ENCODE data around the gene CATSPERD. TPM values are rescaled to one million over a fixed set of nuclear protein-coding genes. Genes with fewer than 3 reads are reported as not detected.

CATSPERD gene
- not detected for total RNA-seq

GRCh38 chr19:5719961-5720790 lies at the start of gene CATSPERD, which contains the start of gene LONP1:
TSS of gene CATSPERD (plus strand) at chr19:5720637. CDS start at chr19:5720738, 101 bp downstream.
TSS of gene LONP1 (minus strand) at chr19:5720146. CDS start at chr19:5720132, 14 bp downstream.
- H3K4me3 Mint-ChIP-seq: peak within 1 kb of the TSS; percentile 95
- H3K36me3 Mint-ChIP-seq (ENCODE audit: low read depth): peaks cover 29% of the 10 kb centered on the region
- H3K9me3 Mint-ChIP-seq (ENCODE audit: insufficient read depth): no peaks in the 10 kb centered on the region
- peaks cover 29% of the 10 kb centered on the region for H3K4me1 Mint-ChIP-seq (ENCODE audit: low read depth)
- peak within 1 kb of the TSS; percentile 96 for H3K27ac Mint-ChIP-seq
- CTCF ChIA-PET: interaction anchor here (1.1 to 8.7 kb wide), 5 partner anchors 32 to 265 kb away, joined by 4 to 113 read pairs (median 6); partner anchors contain the start of gene RPL36
- ATAC-seq (peak; percentile 90), DNase-seq (peak; percentile 99)
- POLR2A ChIA-PET: interaction anchor here (0.6 to 4.4 kb wide), 12 partner anchors 27 to 184 kb away, joined by 3 to 21 read pairs (median 6); partner anchors contain the start of genes DUS3L, NDUFA11, RPL36 and SAFB2
- H3K27me3 Mint-ChIP-seq (ENCODE audit: low read depth): peaks cover 2% of the 10 kb centered on the region

- H3K4me3 Mint-ChIP-seq: no peak overlapping the region
- DNase-seq (no peak), ATAC-seq (no peak)
- no peaks in the 10 kb centered on the region for H3K9me3 Mint-ChIP-seq (ENCODE audit: insufficient read depth)
- ChIA-PET POLR2A (no interaction called here), CTCF (no interaction called here)
- H3K27me3 Mint-ChIP-seq (ENCODE audit: low read depth): no peaks in the 10 kb centered on the region
- peaks cover 3% of the 10 kb centered on the region for H3K4me1 Mint-ChIP-seq (ENCODE audit: low read depth)
- H3K27ac Mint-ChIP-seq: no peak overlapping the region
- H3K36me3 Mint-ChIP-seq (ENCODE audit: low read depth): peaks cover 45% of the 10 kb centered on the region
These were observed 48.8 kb upstream of the CATSPERD start for GRCh38 chr19:5671600-5671999.

- ATAC-seq (no peak), DNase-seq (no peak)
- Mint-ChIP-seq H3K9me3 (ENCODE audit: insufficient read depth) (no peaks in the 10 kb centered on the region), H3K27ac (no peak overlapping the region), H3K4me1 (ENCODE audit: low read depth) (peaks cover 3% of the 10 kb centered on the region), H3K4me3 (no peak overlapping the region), H3K36me3 (ENCODE audit: low read depth) (peaks cover 38% of the 10 kb centered on the region), H3K27me3 (ENCODE audit: low read depth) (no peaks in the 10 kb centered on the region)
- CTCF ChIA-PET: no interaction called here
- POLR2A ChIA-PET: no interaction called here
These were observed 47.6 kb upstream of the CATSPERD start for GRCh38 chr19:5672708-5673459.

GRCh38 chr19:5673752-5674151 lies 46.7 kb upstream of the CATSPERD start:
- Mint-ChIP-seq H3K9me3 (ENCODE audit: insufficient read depth) (no peaks in the 10 kb centered on the region), H3K27ac (no peak overlapping the region), H3K4me3 (no peak overlapping the region), H3K36me3 (ENCODE audit: low read depth) (peaks cover 35% of the 10 kb centered on the region), H3K27me3 (ENCODE audit: low read depth) (no peaks in the 10 kb centered on the region), H3K4me1 (ENCODE audit: low read depth) (peaks cover 3% of the 10 kb centered on the region)
- DNase-seq (no peak), ATAC-seq (no peak)
- ChIA-PET CTCF (no interaction called here), POLR2A (no interaction called here)

GRCh38 chr19:5674714-5675113 lies 45.7 kb upstream of the CATSPERD start:
- CTCF ChIA-PET: no interaction called here

GRCh38 chr19:5676105-5676771 lies 44.2 kb upstream of the CATSPERD start:
- H3K9me3 Mint-ChIP-seq (ENCODE audit: insufficient read depth): no peaks in the 10 kb centered on the region
- DNase-seq: no peak
- POLR2A ChIA-PET: no interaction called here
- ATAC-seq: no peak
- H3K36me3 Mint-ChIP-seq (ENCODE audit: low read depth): peaks cover 19% of the 10 kb centered on the region
- H3K4me1 Mint-ChIP-seq (ENCODE audit: low read depth): peaks cover 17% of the 10 kb centered on the region
- H3K27me3 Mint-ChIP-seq (ENCODE audit: low read depth): no peaks in the 10 kb centered on the region
- no peak overlapping the region for H3K27ac Mint-ChIP-seq
- H3K4me3 Mint-ChIP-seq: no peak overlapping the region
- CTCF ChIA-PET: no interaction called here

More at GRCh38 chr19:5674714-5675113, 45.7 kb upstream of the CATSPERD start:
- peaks cover 9% of the 10 kb centered on the region for H3K4me1 Mint-ChIP-seq (ENCODE audit: low read depth)
- ATAC-seq (no peak), DNase-seq (no peak)
- H3K27me3 Mint-ChIP-seq (ENCODE audit: low read depth): no peaks in the 10 kb centered on the region
- H3K36me3 Mint-ChIP-seq (ENCODE audit: low read depth): peaks cover 25% of the 10 kb centered on the region
- no peak overlapping the region for H3K4me3 Mint-ChIP-seq
- no peak overlapping the region for H3K27ac Mint-ChIP-seq
- POLR2A ChIA-PET: interaction anchor here (0.6 kb wide), 1 partner anchor 120 kb away, joined by 4 read pairs; no protein-coding TSS in a partner anchor
- no peaks in the 10 kb centered on the region for H3K9me3 Mint-ChIP-seq (ENCODE audit: insufficient read depth)

GRCh38 chr19:5676772-5677105 lies 43.7 kb upstream of the CATSPERD start:
- ATAC-seq (no peak), DNase-seq (no peak)
- peaks cover 16% of the 10 kb centered on the region for H3K36me3 Mint-ChIP-seq (ENCODE audit: low read depth)
- ChIA-PET CTCF (no interaction called here), POLR2A (no interaction called here)
- no peaks in the 10 kb centered on the region for H3K9me3 Mint-ChIP-seq (ENCODE audit: insufficient read depth)
- no peak overlapping the region for H3K4me3 Mint-ChIP-seq
- H3K27me3 Mint-ChIP-seq (ENCODE audit: low read depth): peaks cover 4% of the 10 kb centered on the region
- peaks cover 22% of the 10 kb centered on the region for H3K4me1 Mint-ChIP-seq (ENCODE audit: low read depth)
- no peak overlapping the region for H3K27ac Mint-ChIP-seq

- Mint-ChIP-seq H3K4me3 (peak overlapping the region; percentile 31), H3K27ac (no peak overlapping the region), H3K27me3 (ENCODE audit: low read depth) (peaks cover 7% of the 10 kb centered on the region), H3K4me1 (ENCODE audit: low read depth) (peaks cover 24% of the 10 kb centered on the region), H3K9me3 (ENCODE audit: insufficient read depth) (no peaks in the 10 kb centered on the region), H3K36me3 (ENCODE audit: low read depth) (peaks cover 14% of the 10 kb centered on the region)
- DNase-seq (no peak), ATAC-seq (no peak)
- CTCF ChIA-PET: no interaction called here
- POLR2A ChIA-PET: no interaction called here
These were observed 43.3 kb upstream of the CATSPERD start for GRCh38 chr19:5677136-5677535.

- CTCF ChIA-PET: no interaction called here
- H3K36me3 Mint-ChIP-seq (ENCODE audit: low read depth): peaks cover 14% of the 10 kb centered on the region
- H3K27ac Mint-ChIP-seq: no peak overlapping the region
- ATAC-seq (no peak), DNase-seq (no peak)
- no peaks in the 10 kb centered on the region for H3K9me3 Mint-ChIP-seq (ENCODE audit: insufficient read depth)
- H3K27me3 Mint-ChIP-seq (ENCODE audit: low read depth): peaks cover 10% of the 10 kb centered on the region
- POLR2A ChIA-PET: no interaction called here
- H3K4me3 Mint-ChIP-seq: peak overlapping the region; percentile 31
- peaks cover 24% of the 10 kb centered on the region for H3K4me1 Mint-ChIP-seq (ENCODE audit: low read depth)
These were observed 42.9 kb upstream of the CATSPERD start for GRCh38 chr19:5677580-5677979.

- POLR2A ChIA-PET: interaction anchor here (2.4 kb wide), 1 partner anchor 55 kb away, joined by 12 read pairs; the partner anchor contains the start of genes SAFB and SAFB2
- Mint-ChIP-seq H3K4me1 (ENCODE audit: low read depth) (peaks cover 24% of the 10 kb centered on the region), H3K27me3 (ENCODE audit: low read depth) (peaks cover 11% of the 10 kb centered on the region), H3K36me3 (ENCODE audit: low read depth) (peaks cover 8% of the 10 kb centered on the region), H3K27ac (no peak overlapping the region), H3K4me3 (no peak overlapping the region), H3K9me3 (ENCODE audit: insufficient read depth) (no peaks in the 10 kb centered on the region)
- DNase-seq: no peak
- no peak for ATAC-seq
- CTCF ChIA-PET: no interaction called here
These were observed 42.2 kb upstream of the CATSPERD start for GRCh38 chr19:5678071-5678718.

- ChIA-PET CTCF (no interaction called here), POLR2A (interaction anchor here (0.6 to 2.4 kb wide), 3 partner anchors 10 to 774 kb away, joined by 3 to 12 read pairs (median 3); partner anchors contain the start of genes RPL36, SAFB and SAFB2)
- DNase-seq (no peak), ATAC-seq (no peak)
- Mint-ChIP-seq H3K4me3 (peak overlapping the region; percentile 96), H3K27me3 (ENCODE audit: low read depth) (peaks cover 12% of the 10 kb centered on the region), H3K9me3 (ENCODE audit: insufficient read depth) (no peaks in the 10 kb centered on the region), H3K4me1 (ENCODE audit: low read depth) (peaks cover 24% of the 10 kb centered on the region), H3K36me3 (ENCODE audit: low read depth) (peaks cover 4% of the 10 kb centered on the region), H3K27ac (peak overlapping the region; percentile 98)
These were observed 41.0 kb upstream of the CATSPERD start for GRCh38 chr19:5679289-5680083.
